ENCODE results near the gene MUC22. TPM values are rescaled to one million over a fixed set of nuclear protein-coding genes. Genes with fewer than 3 reads are reported as not detected.
"Not testable (repeated sequence)": the region's sequence is repeated elsewhere in the genome, so short reads cannot be mapped to it uniquely, and the experiment has no call there.

Gene MUC22
- not detected for total RNA-seq
- long read RNA-seq = 0 reads

DNA sequence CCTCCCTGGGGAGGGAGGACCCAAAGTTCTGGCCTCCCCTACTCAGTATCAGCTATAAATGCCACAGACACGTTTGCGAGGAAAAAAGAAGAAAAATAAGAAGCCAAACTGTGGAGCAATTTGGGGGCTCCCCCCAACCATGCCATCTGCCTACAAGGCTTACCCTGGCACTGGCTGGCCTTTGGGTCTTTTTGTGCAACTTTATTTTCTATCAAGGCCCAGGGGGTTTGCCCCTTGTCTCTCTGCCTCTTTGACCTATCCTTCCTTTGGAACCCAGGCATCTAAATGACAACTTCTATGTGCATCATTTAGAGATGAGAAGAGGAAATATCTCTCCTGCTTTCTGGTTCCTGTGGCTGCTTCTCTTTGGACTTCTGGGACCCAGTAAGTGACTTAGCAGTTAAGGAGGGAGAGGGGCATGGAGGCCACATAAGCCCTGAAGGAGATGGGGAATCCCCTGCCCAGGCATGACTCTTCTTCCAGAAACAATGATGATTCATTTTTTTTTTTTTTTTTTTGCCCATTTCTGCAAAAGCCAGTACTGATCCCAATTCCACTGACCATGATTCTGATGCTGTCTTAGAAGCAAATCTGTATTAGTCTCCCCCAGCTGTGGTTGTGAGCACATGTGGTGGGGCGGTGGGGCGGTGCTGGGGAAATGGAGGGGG lies at the start of gene MUC22:
Gene MUC22, plus strand, starts transcription at position 82 of the 668 bp plus-strand sequence. Its CDS starts 233 bp downstream, at position 315.
- no peak for DNase-seq
- intact Hi-C loops (cut with DNase I, micrococcal nuclease) = no loop called here
- ATAC-seq = no peak

DNA sequence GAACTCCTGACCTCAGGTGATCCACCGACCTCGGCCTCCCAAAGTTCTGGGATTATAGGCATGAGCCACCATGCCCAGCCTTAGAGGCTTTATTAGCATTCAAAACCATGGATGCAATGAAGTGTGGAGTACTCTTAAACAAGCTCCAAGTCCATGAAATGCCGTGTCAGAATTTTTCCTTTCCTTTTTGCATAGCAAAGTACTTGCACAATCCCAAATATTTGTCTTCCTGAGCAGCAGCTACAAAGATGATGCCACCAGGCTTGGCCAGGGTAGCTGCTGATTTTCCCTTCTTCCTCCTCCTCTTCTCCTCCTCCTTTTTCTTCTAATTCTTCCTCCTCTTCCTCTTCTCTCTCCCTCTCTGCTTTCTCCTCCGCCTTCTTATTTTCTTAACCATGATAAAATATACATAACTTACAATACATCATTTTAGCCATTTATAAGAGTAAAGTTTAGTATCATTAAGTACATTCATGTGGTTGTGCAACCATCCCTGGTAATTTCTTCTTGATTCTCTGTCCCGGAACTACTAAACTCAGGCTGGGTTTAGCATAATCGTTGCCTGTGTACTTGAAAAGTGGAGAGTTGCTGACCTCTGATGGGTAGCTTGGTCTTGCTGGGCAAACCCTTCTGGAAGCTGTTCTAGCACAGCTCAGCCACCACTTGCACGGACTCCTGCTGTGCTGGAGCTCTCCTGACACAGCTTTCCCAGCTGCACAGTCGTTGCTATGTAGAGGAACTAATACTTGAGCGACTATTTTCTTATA lies 49.2 kb upstream of the MUC22 start:
- DNase-seq (no peak), ATAC-seq (no peak)
- intact Hi-C loops (cut with DNase I, micrococcal nuclease) = no loop called here

GRCh38 chr6:30962716-30963115 lies 47.6 kb upstream of the MUC22 start:
- intact Hi-C loops (cut with DNase I, micrococcal nuclease) = no loop called here
- no peak for ATAC-seq
- no peak for DNase-seq

- ATAC-seq = no peak
Observed at GRCh38 chr6:30963641-30964040, 46.6 kb upstream of the MUC22 start.

DNA sequence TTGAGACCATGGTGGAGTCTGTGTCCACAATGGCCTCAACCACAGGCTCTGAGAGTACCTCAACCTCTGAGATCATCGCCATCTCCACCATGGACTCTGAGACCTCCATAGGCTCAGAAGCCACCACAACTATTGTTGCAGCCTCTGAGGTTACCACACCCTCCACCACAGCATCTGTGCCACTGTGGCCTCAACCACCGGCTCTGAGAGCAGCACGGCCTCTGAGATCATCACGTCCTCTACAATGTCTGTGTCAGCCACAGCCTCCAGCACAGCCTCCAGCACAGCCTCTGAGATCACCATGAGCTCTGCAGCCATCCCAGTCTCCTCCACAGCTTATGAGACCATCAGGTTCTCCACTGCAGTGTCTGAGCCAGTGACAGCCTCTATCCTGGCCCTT lies 46.2 kb upstream of the MUC22 start:
- ATAC-seq (no peak), DNase-seq (no peak)
- intact Hi-C loops (cut with DNase I, micrococcal nuclease) = no loop called here

More at GRCh38 chr6:30963641-30964040, 46.6 kb upstream of the MUC22 start:
- DNase-seq = no peak
- intact Hi-C loops (cut with DNase I, micrococcal nuclease) = no loop called here

GRCh38 chr6:30965140-30965601 lies 45.1 kb upstream of the MUC22 start:
- intact Hi-C loops (cut with DNase I, micrococcal nuclease) = no loop called here
- DNase-seq (no peak), ATAC-seq (no peak)

- intact Hi-C loops (cut with DNase I, micrococcal nuclease) = no loop called here
- DNase-seq (no peak), ATAC-seq (no peak)
Observed at GRCh38 chr6:30966154-30966553, 44.1 kb upstream of the MUC22 start.

- intact Hi-C loops (cut with DNase I, micrococcal nuclease); ATAC-seq; DNase-seq: not testable (repeated sequence)
Observed at GRCh38 chr6:30969171-30969570, 41.1 kb upstream of the MUC22 start.

GRCh38 chr6:30970946-30971345 lies 39.3 kb upstream of the MUC22 start:
- intact Hi-C loops (cut with DNase I, micrococcal nuclease) = no loop called here
- DNase-seq (no peak), ATAC-seq (no peak)

DNA sequence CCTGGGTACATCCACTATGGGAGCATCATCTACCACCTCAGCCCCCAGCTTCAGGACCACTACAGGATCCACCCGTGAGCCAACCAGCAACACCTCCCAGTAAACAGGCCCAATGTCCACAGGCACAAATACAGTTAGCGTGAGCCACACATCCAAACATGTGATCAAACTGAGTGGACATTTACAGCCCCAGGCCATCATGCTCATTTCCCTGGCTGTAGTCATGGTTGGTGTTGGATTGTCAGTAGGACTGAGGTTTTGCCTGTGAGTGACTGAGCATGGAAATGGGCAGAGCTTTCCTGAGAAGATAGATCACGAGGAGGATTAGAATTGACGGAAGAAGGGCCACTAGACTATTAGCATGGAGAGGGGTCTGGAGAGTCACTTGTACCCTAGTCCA lies 37.5 kb upstream of the MUC22 start:
- intact Hi-C loops (cut with DNase I, micrococcal nuclease) = no loop called here
- ATAC-seq (no peak), DNase-seq (no peak)

DNA sequence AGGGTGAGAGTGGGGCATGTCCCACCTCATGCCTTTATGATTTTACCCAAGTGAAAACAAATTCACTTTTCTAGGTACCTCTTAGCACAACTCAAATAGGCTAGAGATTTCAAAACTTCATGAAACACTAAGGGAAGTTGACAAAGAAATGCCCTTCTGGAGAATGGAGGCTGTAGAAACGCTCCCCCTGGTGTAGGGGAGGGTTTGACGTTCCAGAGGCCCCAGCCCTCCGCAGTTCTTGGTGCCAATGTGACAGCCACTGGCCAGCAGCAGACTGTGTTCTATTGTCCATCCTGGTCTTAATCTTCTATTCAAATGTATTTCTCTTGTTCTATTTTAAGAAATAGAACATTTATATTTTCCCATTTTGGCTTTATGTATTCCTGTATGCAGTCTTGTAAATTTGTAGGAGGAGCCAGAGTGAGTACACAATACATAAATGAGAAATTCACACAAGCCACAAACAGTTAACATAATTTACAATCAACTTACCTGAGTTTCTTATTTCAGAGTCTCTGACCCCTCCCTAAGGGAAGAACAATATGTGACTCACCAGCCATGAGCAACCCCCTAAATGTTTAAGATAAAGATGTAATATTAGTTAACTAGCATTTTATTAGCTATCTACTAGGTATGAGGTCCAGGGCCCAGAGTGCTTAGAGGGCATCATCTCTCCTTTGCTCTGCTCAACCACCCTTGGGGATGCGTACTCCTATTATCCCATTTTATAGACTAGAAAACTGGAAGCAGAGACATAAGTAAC lies 35.6 kb upstream of the MUC22 start:
- intact Hi-C loops (cut with DNase I, micrococcal nuclease) = no loop called here
- DNase-seq (no peak), ATAC-seq (no peak)

GRCh38 chr6:30979141-30979540 lies 31.1 kb upstream of the MUC22 start:
- DNase-seq (no peak), ATAC-seq (no peak)
- intact Hi-C loops (cut with DNase I, micrococcal nuclease) = no loop called here

DNA sequence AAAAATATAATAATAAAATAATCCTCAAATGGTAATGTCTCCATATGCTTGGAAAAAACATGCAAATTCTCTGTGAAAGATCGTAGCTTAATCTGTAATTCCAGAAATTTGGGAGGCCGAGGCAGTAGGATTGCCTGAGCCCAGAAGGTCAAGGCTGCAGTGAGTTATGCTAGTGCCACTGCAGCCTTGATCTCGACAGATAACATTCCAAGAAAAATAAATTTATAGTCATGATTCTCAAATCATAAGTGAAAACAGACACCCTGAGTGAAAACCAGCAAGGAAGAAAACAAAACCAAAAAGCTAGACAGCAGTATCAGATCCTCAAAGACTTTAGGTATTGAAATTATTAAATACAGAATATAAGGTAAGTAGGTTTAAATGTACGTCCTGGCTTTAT lies 30.6 kb upstream of the MUC22 start:
- DNase-seq = no peak
- intact Hi-C loops (cut with DNase I, micrococcal nuclease) = no loop called here
- no peak for ATAC-seq

DNA sequence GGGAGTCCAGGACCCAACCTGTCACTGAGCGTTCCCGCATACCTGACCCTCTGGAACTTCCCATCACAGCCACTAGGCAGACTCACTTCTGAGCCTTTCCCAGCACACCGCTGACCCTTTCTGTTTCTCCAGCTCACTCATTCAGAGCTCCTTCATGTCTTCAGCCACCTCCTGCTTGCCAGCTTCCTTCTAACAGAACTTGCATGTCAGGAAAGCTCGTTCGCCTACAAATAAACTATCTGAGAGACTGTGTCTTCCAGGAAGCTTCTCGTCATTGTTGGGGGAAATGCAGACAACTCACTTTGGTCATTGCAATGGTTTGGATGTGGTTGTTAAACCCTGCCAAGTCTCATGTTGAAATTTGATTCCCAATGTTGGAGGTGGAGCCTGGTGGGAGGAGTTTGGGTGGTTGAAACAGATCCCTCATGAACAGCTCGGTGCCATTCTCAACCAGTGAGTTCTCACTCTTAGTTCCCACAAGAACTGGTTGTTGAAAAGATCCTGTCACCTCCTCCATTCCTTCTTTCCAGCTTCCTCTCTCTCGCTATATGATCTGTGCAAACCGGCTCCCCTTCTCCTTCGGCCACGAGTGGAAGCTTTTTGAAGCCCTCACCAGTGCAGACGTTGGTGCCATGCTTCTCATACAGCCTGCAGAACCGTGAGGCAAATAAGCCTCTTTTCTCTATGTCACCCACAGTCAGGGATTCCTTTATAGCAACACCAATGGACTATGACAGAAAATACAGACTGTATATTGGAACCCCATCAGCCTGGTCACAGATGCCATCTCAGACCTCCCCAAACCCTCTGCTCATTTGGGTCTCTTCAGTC lies 28.1 kb upstream of the MUC22 start:
- intact Hi-C loops (cut with DNase I, micrococcal nuclease) = no loop called here
- ATAC-seq (no peak), DNase-seq (no peak)

DNA sequence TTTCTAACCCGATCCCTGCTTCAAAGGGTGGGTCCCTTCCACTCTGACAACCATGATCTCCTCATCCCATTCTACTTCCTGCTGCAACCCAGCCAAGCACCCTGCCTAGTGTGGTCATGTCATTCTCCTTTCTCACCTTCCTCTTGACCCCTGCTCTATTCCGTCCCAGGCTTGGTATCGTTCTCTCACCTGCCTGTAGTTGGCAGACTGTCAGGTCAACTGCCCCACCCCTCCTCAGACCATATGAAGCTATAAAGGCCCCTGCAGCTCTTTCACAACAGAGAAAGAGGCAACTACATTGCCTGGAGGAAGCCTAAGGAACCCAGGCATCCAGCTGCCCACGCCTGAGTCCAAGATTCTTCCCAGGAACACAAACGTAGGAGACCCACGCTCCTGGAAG lies 26.8 kb upstream of the MUC22 start, which contains the start of gene MUC21:
Gene MUC21, plus strand, starts transcription at position 280 of the 400 bp plus-strand sequence. CDS start 241 bp downstream, outside the sequence.
- no peak for DNase-seq
- intact Hi-C loops (cut with DNase I, micrococcal nuclease) = no loop called here
- ATAC-seq = no peak

DNA sequence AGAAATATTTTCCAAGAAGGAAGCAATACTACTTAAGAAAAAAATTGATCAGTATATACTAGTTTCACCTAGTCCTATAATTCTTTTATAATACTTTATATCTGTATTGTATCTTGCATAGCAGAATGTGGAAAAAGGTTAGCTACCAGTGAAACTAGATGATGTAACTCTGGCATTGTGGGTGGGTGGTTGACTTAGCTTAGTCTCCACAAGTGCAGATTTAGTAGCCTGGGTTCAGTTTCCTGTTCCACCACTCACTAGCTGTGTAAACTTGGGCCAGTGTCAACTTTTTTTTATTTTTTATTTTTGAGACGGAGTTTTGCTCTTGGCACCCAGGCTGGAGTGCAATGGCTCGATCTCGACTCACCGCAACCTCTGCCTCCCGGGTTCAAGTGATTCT lies 24.8 kb upstream of the MUC22 start:
- no peak for ATAC-seq
- intact Hi-C loops (cut with DNase I, micrococcal nuclease) = no loop called here
- no peak for DNase-seq

DNA sequence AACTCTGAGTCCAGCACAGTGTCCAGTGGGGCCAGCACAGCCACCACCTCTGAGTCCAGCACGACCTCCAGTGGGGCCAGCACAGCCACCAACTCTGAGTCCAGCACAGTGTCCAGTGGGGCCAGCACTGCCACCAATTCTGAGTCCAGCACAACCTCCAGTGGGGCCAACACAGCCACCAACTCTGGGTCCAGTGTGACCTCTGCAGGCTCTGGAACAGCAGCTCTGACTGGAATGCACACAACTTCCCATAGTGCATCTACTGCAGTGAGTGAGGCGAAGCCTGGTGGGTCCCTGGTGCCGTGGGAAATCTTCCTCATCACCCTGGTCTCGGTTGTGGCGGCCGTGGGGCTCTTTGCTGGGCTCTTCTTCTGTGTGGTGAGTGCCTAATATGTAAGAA lies 23.0 kb upstream of the MUC22 start:
- intact Hi-C loops (cut with DNase I, micrococcal nuclease) = no loop called here
- no peak for DNase-seq
- ATAC-seq = no peak

DNA sequence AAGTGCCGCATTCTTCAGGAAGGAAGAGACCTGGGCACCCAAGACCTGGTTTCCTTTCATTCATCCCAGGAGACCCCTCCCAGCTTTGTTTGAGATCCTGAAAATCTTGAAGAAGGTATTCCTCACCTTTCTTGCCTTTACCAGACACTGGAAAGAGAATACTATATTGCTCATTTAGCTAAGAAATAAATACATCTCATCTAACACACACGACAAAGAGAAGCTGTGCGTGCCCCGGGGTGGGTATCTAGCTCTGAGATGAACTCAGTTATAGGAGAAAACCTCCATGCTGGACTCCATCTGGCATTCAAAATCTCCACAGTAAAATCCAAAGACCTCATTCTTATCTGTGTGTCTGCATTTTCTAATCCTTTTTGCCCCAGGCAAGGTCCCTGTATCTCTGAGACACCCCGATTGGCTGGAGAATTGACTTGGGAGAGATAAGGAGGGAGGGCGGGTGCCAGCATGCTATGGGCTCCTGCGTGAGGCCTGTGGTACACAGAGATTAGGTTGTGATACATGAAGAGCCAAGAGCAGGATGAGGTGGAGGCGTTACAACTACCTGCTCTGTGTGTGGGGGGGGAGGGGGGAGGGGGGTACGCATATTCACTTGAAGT lies 22.0 kb upstream of the MUC22 start:
- intact Hi-C loops (cut with DNase I, micrococcal nuclease) = no loop called here
- ATAC-seq (no peak), DNase-seq (no peak)
